GM23338 (cell line): ENCODE results near the gene YPEL2. TPM values are rescaled to one million over a fixed set of nuclear protein-coding genes. Genes with fewer than 3 reads are reported as not detected.

Source experiments
- ATAC-seq: fragments of 200-7000 bp; cut with Tn5 transposase; 3 replicates; pipeline ENCODE4 v1.9.1; 2020
- DNase-seq: peaks from one replicate; pipeline ENCODE4 v3.0.0-alpha.2; 2015; ENCODE audit warnings: low spot score
- H2AFZ ChIP-seq: fragments of 200-600 bp; sonication (generic); 2 replicates; pipeline ENCODE4 v1.8.0; 2016; ENCODE audit warnings: antibody characterized with exemption, mild to moderate bottlenecking, moderate library complexity
- H3F3A ChIP-seq: fragments of 200-600 bp; sonication (generic); replicated peaks from 2 replicates; pipeline ENCODE4 v1.8.0; 2017; ENCODE audit warnings: antibody characterized with exemption, mixed run types, low read depth
- H3K27ac ChIP-seq: fragments of 200-600 bp; sonication (generic); 2 replicates; pipeline ENCODE4 v1.6.1; 2016; ENCODE audit warnings: low read depth
- H3K27me3 ChIP-seq: fragments of 200-600 bp; sonication (generic); 2 replicates; pipeline ENCODE4 v1.8.0; 2016; ENCODE audit warnings: mild to moderate bottlenecking, mixed run types, moderate library complexity; ENCODE audit not compliant: insufficient read depth
- H3K36me3 ChIP-seq: fragments of 200-600 bp; sonication (generic); 2 replicates; pipeline ENCODE4 v1.8.0; 2016; ENCODE audit warnings: mild to moderate bottlenecking; ENCODE audit not compliant: insufficient read depth
- H3K4me1 ChIP-seq: fragments of 200-600 bp; sonication (generic); 2 replicates; pipeline ENCODE4 v1.8.0; 2016; ENCODE audit warnings: mild to moderate bottlenecking, moderate library complexity; ENCODE audit not compliant: insufficient read depth
- H3K4me2 ChIP-seq: fragments of 200-600 bp; sonication (generic); 2 replicates; pipeline ENCODE4 v1.7.1; 2017; ENCODE audit warnings: mixed run types
- H3K4me3 ChIP-seq: fragments of 200-600 bp; sonication (generic); 2 replicates; pipeline ENCODE4 v1.6.1; 2016; ENCODE audit warnings: mixed run types
- H3K79me2 ChIP-seq: fragments of 200-600 bp; sonication (generic); replicated peaks from 2 replicates; pipeline ENCODE4 v1.8.0; 2017; ENCODE audit warnings: mild to moderate bottlenecking; ENCODE audit not compliant: insufficient read depth
- H3K9me2 ChIP-seq: fragments of 200-600 bp; sonication (generic); 2 replicates; pipeline ENCODE4 v1.8.0; 2017; ENCODE audit not compliant: insufficient read depth
- H4K20me1 ChIP-seq: fragments of 200-600 bp; sonication (generic); replicated peaks from 2 replicates; pipeline ENCODE4 v1.8.0; 2017; ENCODE audit warnings: mild to moderate bottlenecking; ENCODE audit not compliant: insufficient read depth
- H3K27ac Mint-ChIP-seq: 2 replicates; pipeline ENCODE4 v1.8.0; 2020; ENCODE audit warnings: inconsistent platforms, mild to moderate bottlenecking, moderate library complexity, mixed read lengths
- H3K27me3 Mint-ChIP-seq: 3 replicates; pipeline ENCODE4 v1.8.0; 2022; ENCODE audit warnings: low read depth, mild to moderate bottlenecking, moderate library complexity, mixed read lengths, inconsistent platforms; ENCODE audit not compliant: insufficient read depth, poor library complexity
- H3K36me3 Mint-ChIP-seq: 3 replicates; pipeline ENCODE4 v1.8.0; 2021; ENCODE audit warnings: low read depth, mild to moderate bottlenecking, inconsistent platforms, moderate library complexity, mixed read lengths
- H3K4me1 Mint-ChIP-seq: 3 replicates; pipeline ENCODE4 v1.8.0; 2020; ENCODE audit warnings: mild to moderate bottlenecking, inconsistent platforms, mixed read lengths
- H3K4me3 Mint-ChIP-seq: 3 replicates; pipeline ENCODE4 v1.8.0; 2021; ENCODE audit warnings: moderate library complexity, mild to moderate bottlenecking, inconsistent platforms, mixed read lengths
- H3K9me3 Mint-ChIP-seq: 3 replicates; pipeline ENCODE4 v1.8.0; 2020; ENCODE audit warnings: moderate library complexity, mild to moderate bottlenecking, inconsistent platforms, mixed read lengths
- CREB1 ChIP-seq: fragments of 250-450 bp; sonication (Bioruptor Pico); IDR thresholded peaks from 2 replicates; pipeline ENCODE4 v1.5.0; 2020; ENCODE audit warnings: low read depth, mild to moderate bottlenecking, moderate library complexity
- EZH2 ChIP-seq: fragments of 200-600 bp; sonication (generic); IDR thresholded peaks from one replicate; pipeline ENCODE4 v1.8.0; 2017; ENCODE audit warnings: antibody characterized with exemption, mild to moderate bottlenecking, low read depth; ENCODE audit not compliant: unreplicated experiment
- JUNB ChIP-seq: IDR thresholded peaks from one replicate; pipeline ENCODE4 v1.6.1; 2016; ENCODE audit warnings: antibody characterized with exemption; ENCODE audit not compliant: unreplicated experiment
- STAT1 ChIP-seq: IDR thresholded peaks from one replicate; pipeline ENCODE4 v1.6.1; 2016; ENCODE audit warnings: antibody characterized with exemption; ENCODE audit not compliant: unreplicated experiment
- polyA plus RNA-seq: library from polyadenylated mRNA; unstranded; fragments of >200 nt; fragmentation: Nextera tagmentation; extraction: Ambion mirVana; gene quantifications from 2 replicates; pipeline ENCODE4 v1.2.1, GENCODE V29; 2016
- total RNA-seq: library from RNA; depleted of rRNA; stranded (reverse); fragments of >200 nt; shearing (Covaris generic); gene quantifications from 2 replicates; pipeline ENCODE4 v1.2.3, GENCODE V29; 2014
- TF ChIP-seq, protein P1 (sequence below), 2 experiments: fragments of 200-600 bp in 1 of 2; sonication (generic) in 1 of 2; conservative IDR thresholded peaks; 2 replicates each; pipeline versions ENCODE4 v1.5.1 to v1.6.1; 2016 to 2017; ENCODE audit warnings: antibody characterized with exemption in 2 of 2, low read depth in 2 of 2, mild to moderate bottlenecking in 2 of 2, moderate library complexity in 1 of 2
- TF ChIP-seq, protein P2 (sequence below): IDR thresholded peaks from one replicate; pipeline ENCODE4 v1.6.1; 2018; ENCODE audit warnings: antibody characterized with exemption; ENCODE audit not compliant: unreplicated experiment

The YPEL2 gene
- total and polyA plus RNA-seq, 2 experiments from 2014 or later, result 4.1 to 5.2 TPM

DNA sequence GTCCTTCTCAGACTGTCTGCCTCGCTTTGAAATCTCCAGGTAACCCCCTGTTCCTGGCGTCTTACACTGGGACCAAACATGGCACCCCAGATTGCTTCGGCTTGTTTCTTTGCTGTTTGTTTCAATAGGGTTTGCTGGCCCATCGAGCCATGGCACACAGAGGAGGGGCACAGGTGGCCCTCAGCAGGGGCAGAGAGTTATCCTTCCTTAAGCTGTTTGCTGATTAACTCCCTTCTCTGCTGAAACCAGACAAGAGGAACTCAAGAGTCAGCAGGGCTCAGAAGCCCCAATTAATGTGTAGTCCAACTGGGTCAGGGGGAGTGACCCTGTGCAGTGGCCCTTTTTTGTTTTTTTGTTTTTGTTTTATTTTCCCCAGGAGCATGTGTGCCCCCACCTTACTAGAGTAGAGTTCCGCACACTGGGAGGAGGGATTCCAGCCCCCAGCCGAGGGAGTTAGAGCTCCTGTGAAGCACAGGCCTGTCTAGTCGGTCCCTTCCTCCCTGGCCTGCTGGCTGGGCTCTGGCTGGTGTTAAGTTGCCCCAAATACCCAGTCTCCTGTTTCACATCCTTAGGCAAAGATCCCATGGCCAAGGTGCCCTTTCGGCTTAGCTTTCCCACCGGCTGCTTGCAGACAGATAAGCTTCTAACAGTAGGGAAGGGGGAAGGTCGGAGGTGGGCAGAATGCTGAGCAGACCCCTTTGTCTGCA is 39.3 kb downstream of the YPEL2 start:
- Mint-ChIP-seq H3K27me3 (peaks cover 3% of the 10 kb centered on the region), H3K27ac (peak overlapping the region; percentile 45; the same call in 1 of the 2 replicates), H3K4me1 (peaks cover 62% of the 10 kb centered on the region), H3K36me3 (no peaks in the 10 kb centered on the region), H3K9me3 (no peaks in the 10 kb centered on the region), H3K4me3 (no peak overlapping the region)
- TF ChIP-seq, protein P1, sequence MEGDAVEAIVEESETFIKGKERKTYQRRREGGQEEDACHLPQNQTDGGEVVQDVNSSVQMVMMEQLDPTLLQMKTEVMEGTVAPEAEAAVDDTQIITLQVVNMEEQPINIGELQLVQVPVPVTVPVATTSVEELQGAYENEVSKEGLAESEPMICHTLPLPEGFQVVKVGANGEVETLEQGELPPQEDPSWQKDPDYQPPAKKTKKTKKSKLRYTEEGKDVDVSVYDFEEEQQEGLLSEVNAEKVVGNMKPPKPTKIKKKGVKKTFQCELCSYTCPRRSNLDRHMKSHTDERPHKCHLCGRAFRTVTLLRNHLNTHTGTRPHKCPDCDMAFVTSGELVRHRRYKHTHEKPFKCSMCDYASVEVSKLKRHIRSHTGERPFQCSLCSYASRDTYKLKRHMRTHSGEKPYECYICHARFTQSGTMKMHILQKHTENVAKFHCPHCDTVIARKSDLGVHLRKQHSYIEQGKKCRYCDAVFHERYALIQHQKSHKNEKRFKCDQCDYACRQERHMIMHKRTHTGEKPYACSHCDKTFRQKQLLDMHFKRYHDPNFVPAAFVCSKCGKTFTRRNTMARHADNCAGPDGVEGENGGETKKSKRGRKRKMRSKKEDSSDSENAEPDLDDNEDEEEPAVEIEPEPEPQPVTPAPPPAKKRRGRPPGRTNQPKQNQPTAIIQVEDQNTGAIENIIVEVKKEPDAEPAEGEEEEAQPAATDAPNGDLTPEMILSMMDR (conservative IDR thresholded peaks at IDR 0.05; ENCODE audit: low read depth in 2 of 2), result no peak
- no peak for TF ChIP-seq CREB1 (CRISPR knock-in tag)
- Histone ChIP-seq H3K27me3 (no peaks in the 10 kb centered on the region), H3K4me3 (no peak overlapping the region), H3K4me2 (no peak overlapping the region; the same call in 1 of the 2 replicates), H2AFZ (no peak overlapping the region), H3K36me3 (no peaks in the 10 kb centered on the region), H3F3A (0 out of 2 replicates have a peak, but pooled peaks cover 4% of the 10 kb centered on the region), H3K9me2 (0 out of 2 replicates have a peak, but pooled peaks cover 3% of the 10 kb centered on the region), H4K20me1 (0 out of 2 replicates have a peak, but pooled peaks cover 3% of the 10 kb centered on the region), H3K4me1 (peaks cover 28% of the 10 kb centered on the region), H3K27ac (no peak overlapping the region), H3K79me2 (no peaks in the 10 kb centered on the region)
- DNase-seq (peak; percentile 18), ATAC-seq (no peak)

DNA sequence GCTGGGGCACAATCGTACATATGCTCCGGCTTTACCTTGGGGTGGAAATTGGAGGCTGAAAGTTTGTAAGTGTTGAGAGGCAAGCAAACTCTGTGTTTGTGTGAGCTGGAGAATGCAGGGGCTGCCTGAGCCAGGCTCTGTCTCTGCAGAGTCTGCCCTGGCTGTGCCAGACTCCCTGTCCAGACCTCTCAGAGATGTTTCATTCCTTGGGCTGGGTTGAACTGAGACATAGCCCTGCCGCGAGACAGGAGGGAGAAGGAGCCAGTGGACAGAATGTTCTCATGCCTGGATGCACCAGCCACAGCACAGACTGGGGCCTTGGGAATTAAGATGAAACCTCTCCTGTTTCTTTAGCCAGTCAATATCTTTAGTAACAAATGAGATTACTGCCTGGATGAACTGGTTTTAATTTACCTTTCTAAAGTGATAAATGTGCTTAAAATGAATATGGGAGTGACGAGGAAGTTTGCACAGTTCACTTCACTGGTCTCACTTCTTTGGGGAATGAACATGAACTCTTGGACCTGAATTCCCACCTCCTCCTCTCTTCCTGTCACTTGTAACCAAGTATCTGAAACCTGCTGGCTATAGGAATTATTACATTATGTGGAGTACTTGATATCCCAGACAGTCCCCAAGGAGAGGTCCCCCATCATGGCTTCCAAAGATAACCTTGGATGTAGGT is 40.1 kb downstream of the YPEL2 start:
- 0 out of 2 replicates have a peak, but pooled peaks cover 3% of the 10 kb centered on the region for H3K9me2 ChIP-seq
- H3K9me3 Mint-ChIP-seq, result no peaks in the 10 kb centered on the region
- H3K4me2 ChIP-seq, result no peak overlapping the region
- H3K4me3 ChIP-seq, result no peak overlapping the region
- no peak overlapping the region for H3K27ac ChIP-seq
- H4K20me1 ChIP-seq, result 0 out of 2 replicates have a peak, but pooled peaks cover 3% of the 10 kb centered on the region
- no peak for ATAC-seq
- H3K4me1 ChIP-seq, result peaks cover 24% of the 10 kb centered on the region
- peaks cover 54% of the 10 kb centered on the region for H3K4me1 Mint-ChIP-seq
- H3K36me3 ChIP-seq, result no peaks in the 10 kb centered on the region
- no peak overlapping the region for H3K27ac Mint-ChIP-seq
- H3F3A ChIP-seq, result no peaks in the 10 kb centered on the region
- DNase-seq, result no peak
- no peaks in the 10 kb centered on the region for H3K79me2 ChIP-seq
- H3K27me3 Mint-ChIP-seq, result peaks cover 2% of the 10 kb centered on the region
- H3K36me3 Mint-ChIP-seq, result no peaks in the 10 kb centered on the region
- no peak overlapping the region for H3K4me3 Mint-ChIP-seq
- no peak overlapping the region for H2AFZ ChIP-seq
- no peaks in the 10 kb centered on the region for H3K27me3 ChIP-seq
- TF ChIP-seq JUNB, result no peak
- TF ChIP-seq, protein P2, sequence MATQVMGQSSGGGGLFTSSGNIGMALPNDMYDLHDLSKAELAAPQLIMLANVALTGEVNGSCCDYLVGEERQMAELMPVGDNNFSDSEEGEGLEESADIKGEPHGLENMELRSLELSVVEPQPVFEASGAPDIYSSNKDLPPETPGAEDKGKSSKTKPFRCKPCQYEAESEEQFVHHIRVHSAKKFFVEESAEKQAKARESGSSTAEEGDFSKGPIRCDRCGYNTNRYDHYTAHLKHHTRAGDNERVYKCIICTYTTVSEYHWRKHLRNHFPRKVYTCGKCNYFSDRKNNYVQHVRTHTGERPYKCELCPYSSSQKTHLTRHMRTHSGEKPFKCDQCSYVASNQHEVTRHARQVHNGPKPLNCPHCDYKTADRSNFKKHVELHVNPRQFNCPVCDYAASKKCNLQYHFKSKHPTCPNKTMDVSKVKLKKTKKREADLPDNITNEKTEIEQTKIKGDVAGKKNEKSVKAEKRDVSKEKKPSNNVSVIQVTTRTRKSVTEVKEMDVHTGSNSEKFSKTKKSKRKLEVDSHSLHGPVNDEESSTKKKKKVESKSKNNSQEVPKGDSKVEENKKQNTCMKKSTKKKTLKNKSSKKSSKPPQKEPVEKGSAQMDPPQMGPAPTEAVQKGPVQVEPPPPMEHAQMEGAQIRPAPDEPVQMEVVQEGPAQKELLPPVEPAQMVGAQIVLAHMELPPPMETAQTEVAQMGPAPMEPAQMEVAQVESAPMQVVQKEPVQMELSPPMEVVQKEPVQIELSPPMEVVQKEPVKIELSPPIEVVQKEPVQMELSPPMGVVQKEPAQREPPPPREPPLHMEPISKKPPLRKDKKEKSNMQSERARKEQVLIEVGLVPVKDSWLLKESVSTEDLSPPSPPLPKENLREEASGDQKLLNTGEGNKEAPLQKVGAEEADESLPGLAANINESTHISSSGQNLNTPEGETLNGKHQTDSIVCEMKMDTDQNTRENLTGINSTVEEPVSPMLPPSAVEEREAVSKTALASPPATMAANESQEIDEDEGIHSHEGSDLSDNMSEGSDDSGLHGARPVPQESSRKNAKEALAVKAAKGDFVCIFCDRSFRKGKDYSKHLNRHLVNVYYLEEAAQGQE, result no peak
- TF ChIP-seq EZH2, result no peak
- TF ChIP-seq, protein P1 (conservative IDR thresholded peaks at IDR 0.05; ENCODE audit: low read depth in 2 of 2), result no peak
- no peak for TF ChIP-seq STAT1
